H1 (cell line): ENCODE data around the gene TSPAN9. TPM values are rescaled to one million over a fixed set of nuclear protein-coding genes. Genes with fewer than 3 reads are reported as not detected.

ENCODE experiments used
- polyA plus RNA-seq, 7 experiments: library from polyadenylated mRNA; depleted of rRNA in 3 of 7; stranded (reverse) in 5 of 7; unstranded in 2 of 7; fragments of >200 nt in 5 of 7; fragments of 200-250 nt in 2 of 7; gene quantifications; 1 replicate in 5 of 7; 2 replicates in 1 of 7; 4 replicates in 1 of 7; pipeline versions ENCODE4 v1.2.1 to v1.2.3, GENCODE V29; 2011 to 2013; ENCODE audit warnings: missing spikeins in 2 of 7, mixed read lengths in 2 of 7
- total RNA-seq: library from RNA; stranded (reverse); fragmentation: NEBNext Ultra II Directional; extraction: Animal tissue kit (Norgen Biotek cat#: 25700); gene quantifications from 2 replicates; pipeline ENCODE4 v1.2.1, GENCODE V29; 2021
- TF ChIP-seq, protein P1 (sequence below): fragments of 300-600 bp; sonication (generic); IDR thresholded peaks from 2 replicates; pipeline ENCODE4 v1.7.1; 2012; ENCODE audit warnings: low read length, moderate library complexity, mild to moderate bottlenecking, inconsistent platforms; ENCODE audit not compliant: insufficient replicate concordance

Gene TSPAN9
- total and polyA plus RNA-seq, 2 of the 8 experiments (the other 6 are each of a cell fraction or from before 2014, with no cell fraction given): 11.5 to 29.1 TPM

DNA sequence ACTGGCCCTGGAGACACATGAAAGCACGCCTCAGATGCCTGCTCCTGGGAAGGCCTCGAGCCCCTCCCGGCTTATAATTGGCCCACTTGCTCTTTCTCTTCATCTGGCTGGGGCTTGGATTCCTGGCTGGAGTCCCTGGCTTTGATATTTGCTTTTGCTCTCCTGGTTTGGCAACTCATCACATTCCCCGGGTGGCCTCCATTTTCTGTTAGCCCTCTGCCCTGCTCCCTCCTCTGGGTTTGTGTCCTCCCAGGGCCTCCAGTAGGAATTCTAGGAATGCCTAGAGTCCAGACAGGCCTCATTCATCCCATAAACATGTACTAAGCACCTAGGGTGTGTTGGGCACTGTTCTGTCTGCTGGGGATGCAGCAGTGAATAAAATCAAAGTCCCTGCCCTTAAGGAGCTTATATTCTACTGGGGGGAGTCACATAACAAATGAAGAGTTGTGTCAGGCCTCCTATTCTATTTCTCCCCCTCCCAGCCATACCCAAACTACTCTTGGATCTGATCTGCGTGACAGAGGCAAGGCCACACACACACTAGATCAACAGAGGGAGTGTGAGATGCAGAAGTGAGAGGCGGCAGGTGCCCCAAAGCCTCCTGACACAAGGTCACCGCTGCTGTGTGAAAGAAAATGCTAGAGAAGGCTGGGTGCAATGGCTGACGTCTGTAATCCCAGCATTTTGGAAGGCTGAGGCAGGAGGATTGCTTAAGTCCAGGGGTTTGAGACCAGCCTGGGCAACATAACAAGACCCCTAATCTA lies 21.3 kb upstream of the TSPAN9 start (continued):
- TF ChIP-seq, protein P1, sequence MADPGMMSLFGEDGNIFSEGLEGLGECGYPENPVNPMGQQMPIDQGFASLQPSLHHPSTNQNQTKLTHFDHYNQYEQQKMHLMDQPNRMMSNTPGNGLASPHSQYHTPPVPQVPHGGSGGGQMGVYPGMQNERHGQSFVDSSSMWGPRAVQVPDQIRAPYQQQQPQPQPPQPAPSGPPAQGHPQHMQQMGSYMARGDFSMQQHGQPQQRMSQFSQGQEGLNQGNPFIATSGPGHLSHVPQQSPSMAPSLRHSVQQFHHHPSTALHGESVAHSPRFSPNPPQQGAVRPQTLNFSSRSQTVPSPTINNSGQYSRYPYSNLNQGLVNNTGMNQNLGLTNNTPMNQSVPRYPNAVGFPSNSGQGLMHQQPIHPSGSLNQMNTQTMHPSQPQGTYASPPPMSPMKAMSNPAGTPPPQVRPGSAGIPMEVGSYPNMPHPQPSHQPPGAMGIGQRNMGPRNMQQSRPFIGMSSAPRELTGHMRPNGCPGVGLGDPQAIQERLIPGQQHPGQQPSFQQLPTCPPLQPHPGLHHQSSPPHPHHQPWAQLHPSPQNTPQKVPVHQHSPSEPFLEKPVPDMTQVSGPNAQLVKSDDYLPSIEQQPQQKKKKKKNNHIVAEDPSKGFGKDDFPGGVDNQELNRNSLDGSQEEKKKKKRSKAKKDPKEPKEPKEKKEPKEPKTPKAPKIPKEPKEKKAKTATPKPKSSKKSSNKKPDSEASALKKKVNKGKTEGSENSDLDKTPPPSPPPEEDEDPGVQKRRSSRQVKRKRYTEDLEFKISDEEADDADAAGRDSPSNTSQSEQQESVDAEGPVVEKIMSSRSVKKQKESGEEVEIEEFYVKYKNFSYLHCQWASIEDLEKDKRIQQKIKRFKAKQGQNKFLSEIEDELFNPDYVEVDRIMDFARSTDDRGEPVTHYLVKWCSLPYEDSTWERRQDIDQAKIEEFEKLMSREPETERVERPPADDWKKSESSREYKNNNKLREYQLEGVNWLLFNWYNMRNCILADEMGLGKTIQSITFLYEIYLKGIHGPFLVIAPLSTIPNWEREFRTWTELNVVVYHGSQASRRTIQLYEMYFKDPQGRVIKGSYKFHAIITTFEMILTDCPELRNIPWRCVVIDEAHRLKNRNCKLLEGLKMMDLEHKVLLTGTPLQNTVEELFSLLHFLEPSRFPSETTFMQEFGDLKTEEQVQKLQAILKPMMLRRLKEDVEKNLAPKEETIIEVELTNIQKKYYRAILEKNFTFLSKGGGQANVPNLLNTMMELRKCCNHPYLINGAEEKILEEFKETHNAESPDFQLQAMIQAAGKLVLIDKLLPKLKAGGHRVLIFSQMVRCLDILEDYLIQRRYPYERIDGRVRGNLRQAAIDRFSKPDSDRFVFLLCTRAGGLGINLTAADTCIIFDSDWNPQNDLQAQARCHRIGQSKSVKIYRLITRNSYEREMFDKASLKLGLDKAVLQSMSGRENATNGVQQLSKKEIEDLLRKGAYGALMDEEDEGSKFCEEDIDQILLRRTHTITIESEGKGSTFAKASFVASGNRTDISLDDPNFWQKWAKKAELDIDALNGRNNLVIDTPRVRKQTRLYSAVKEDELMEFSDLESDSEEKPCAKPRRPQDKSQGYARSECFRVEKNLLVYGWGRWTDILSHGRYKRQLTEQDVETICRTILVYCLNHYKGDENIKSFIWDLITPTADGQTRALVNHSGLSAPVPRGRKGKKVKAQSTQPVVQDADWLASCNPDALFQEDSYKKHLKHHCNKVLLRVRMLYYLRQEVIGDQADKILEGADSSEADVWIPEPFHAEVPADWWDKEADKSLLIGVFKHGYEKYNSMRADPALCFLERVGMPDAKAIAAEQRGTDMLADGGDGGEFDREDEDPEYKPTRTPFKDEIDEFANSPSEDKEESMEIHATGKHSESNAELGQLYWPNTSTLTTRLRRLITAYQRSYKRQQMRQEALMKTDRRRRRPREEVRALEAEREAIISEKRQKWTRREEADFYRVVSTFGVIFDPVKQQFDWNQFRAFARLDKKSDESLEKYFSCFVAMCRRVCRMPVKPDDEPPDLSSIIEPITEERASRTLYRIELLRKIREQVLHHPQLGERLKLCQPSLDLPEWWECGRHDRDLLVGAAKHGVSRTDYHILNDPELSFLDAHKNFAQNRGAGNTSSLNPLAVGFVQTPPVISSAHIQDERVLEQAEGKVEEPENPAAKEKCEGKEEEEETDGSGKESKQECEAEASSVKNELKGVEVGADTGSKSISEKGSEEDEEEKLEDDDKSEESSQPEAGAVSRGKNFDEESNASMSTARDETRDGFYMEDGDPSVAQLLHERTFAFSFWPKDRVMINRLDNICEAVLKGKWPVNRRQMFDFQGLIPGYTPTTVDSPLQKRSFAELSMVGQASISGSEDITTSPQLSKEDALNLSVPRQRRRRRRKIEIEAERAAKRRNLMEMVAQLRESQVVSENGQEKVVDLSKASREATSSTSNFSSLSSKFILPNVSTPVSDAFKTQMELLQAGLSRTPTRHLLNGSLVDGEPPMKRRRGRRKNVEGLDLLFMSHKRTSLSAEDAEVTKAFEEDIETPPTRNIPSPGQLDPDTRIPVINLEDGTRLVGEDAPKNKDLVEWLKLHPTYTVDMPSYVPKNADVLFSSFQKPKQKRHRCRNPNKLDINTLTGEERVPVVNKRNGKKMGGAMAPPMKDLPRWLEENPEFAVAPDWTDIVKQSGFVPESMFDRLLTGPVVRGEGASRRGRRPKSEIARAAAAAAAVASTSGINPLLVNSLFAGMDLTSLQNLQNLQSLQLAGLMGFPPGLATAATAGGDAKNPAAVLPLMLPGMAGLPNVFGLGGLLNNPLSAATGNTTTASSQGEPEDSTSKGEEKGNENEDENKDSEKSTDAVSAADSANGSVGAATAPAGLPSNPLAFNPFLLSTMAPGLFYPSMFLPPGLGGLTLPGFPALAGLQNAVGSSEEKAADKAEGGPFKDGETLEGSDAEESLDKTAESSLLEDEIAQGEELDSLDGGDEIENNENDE: no peak
- TF ChIP-seq, all 59 proteins: peak for 4
